Epithelial cell of prostate (primary cell): Measurements from ENCODE around the gene ARL6IP5.

Source experiments
- DNase-seq: peaks from one replicate; pipeline ENCODE4 v3.0.0-alpha.2; 2011; ENCODE audit warnings: low read depth, low spot score
- H3K27ac ChIP-seq: fragments of 450-650 bp; 2 replicates; pipeline ENCODE4 v1.5.1; 2017; ENCODE audit warnings: mild to moderate bottlenecking

Gene ARL6IP5

DNA sequence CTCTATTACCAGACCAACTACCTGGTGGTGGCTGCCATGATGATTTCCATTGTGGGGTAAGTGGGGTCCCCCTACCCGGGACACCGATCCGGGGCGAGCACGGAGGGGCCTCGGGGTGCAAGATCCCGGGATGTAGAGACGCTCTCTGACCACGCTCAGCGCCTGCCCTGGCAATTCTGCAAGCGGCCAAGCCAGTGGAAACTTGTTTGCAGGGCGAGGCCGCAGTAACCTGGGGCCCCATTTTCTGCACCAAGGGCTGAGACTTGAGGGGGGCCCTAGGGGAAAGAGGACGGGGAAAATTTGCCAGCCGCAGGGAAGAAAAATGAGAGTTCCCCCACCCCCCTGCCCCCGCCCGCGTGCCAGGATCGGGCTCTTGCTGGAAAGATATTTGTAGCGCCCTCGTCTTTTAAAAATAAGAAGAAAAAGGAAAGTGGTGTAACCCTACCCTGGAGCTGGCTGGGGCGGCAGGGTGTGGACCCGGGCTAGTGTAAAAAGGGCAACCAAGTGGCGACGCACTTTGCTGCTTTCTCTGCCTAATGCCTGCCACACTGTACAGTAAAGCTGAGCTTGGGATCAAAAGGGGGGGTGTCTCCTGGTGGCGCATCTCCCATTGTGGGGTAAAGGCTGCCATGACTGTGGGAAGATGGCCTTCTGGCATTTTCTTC is 563 bp downstream of the ARL6IP5 start:
- DNase-seq = no peak
- H3K27ac ChIP-seq = peak overlapping the region; percentile 97

DNA sequence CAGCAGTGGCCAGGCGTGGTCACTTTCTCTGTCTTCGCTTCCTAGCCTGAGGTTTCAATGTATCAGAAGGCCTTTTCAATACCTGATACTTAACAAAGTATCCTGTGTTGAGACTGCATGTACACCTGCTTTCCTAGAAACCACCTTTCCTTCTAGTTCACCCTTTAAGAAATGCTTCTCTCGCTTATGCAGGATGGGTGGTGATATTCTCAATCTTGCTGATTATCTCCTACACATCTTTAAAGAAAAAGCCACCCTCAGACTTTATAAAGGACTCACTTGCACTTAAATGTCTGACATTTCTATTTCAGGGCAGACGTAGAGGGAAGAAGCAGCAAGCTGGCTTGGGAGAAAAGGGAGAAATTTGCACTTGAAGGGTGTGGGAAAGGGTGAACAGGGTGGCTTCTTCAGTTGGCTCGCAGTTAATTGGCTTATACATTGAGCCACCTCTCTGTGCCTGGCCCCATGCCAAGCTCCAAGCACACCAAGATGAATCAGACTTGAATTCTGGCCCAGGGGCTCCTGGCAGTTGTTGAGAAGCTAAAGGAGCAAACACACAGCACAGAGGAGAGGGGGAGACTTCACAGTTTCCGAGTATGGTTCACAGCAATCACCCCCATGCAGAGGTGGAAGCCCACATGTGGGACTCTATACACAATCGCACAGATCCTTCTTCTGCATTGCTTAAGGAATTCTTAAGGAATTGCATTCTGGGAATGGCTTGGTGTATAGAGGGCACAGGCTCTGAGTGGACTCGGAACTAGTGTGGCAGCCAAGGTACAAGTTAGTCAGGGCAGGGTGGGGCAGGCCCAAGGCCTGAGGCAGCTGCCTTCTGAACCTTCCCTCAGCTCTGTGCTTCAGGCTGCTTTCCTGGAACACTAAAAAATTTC is 1.3 kb downstream of the ARL6IP5 start:
- peak overlapping the region; percentile 97 for H3K27ac ChIP-seq
- peak; percentile 76 for DNase-seq

DNA sequence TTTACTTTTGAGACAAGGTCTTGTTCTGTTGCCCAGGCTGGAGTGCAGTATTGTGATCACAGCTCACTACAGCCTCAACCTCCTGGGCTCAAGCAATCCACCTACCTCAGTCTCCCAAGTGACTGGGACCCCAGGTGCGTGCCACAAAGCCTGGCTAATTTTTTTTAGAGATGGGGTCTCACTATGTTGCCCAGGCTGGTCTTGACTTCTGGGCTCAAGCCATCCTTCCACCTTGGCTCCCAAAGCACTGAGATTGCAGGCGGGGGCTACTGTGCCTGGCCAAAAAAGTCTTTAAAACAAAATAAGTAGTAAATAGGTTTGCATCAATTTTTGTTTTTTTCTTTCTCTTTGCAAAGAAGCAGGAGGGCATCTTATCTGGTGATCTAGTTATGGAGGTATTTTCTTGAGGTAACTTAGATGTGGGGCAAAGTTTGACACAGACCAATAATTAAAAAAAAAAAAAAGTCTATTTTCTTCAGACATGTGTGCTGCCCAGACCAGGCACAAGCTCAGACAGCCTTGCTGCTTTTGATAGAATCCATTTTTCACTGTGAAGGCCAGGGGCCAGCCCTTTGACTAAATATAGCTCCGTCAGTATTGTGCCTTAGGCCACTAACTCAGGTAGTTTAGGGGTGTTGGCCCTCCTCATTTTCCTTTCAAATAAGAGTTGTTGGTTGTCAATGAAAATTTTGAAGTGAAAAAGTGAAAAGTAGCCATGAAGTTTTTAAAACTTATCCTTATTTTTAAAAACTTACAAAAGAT is 2.5 kb downstream of the ARL6IP5 start:
- H3K27ac ChIP-seq = peak overlapping the region; percentile 97
- no peak for DNase-seq

DNA sequence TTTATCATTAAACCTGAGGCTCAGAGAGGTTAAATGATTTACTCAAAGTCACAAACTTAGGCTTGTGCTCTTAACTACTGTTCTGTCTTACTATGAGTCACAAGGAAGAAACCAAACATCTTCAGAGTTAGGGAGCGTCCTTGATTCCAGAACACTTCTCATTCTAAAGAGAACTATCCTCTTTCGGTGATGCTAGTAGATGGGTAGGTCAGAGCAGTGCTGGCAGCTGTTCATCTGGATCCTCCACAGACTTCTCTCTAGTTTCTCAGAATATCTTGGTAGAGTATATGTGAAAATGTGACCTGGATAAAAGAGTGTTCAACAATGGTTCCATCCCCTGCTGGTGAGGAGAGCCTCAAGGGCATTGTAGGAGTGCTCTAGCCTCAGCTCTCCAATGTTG is 3.3 kb downstream of the ARL6IP5 start:
- DNase-seq = no peak
- peak overlapping the region; percentile 97 for H3K27ac ChIP-seq

DNA sequence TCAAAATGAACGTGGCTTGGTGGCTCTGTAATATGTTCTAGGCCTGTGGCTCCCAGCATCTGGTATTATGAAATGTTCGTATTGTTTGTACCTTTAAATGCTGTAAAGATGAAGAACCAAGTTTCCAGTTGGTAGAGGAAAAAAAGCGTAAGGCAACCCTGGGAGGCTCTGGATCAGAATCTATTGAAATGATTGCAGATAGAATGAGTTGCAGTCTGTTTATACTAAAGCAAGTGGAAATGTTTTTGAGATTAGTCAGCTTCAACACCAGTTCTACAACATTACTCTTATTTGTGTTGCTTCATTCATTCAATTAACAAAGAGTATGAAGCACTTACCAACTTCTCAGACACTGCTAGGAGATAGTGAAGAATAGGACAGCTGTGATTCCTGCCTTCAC is 5.3 kb downstream of the ARL6IP5 start:
- peak; percentile 26 for DNase-seq
- peak overlapping the region; percentile 97 for H3K27ac ChIP-seq

DNA sequence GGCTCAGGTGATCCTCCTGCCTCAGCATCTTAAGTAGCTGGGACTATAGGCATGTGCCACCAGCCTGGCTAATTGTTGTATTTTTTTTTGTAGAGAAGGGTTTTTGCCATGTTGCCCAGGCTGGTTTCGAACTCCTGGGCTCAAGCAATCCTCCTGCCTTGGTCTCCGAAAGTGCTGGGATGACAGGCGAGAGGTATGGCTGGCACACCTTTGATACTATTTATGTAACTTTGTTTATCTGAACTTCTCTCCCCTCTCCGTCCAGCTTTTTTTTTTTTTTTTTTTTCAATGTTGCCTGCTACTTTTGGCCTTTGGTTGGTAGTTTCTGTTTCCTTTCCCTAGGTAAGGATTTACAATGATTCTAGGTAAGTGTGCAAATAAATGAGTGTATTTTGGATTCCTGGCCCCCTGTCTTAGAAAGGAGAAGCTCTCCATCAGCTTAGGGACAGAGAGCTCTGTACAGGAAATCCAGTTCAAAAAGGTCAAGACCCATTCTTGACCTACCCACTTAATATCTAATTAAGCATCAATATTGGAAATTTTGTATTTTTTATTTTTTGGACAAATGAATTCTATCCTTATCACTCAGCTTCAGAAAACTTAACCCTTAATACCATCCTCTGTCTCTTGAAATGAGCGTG is 6.8 kb downstream of the ARL6IP5 start:
- DNase-seq = no peak
- H3K27ac ChIP-seq = peak overlapping the region; percentile 97

DNA sequence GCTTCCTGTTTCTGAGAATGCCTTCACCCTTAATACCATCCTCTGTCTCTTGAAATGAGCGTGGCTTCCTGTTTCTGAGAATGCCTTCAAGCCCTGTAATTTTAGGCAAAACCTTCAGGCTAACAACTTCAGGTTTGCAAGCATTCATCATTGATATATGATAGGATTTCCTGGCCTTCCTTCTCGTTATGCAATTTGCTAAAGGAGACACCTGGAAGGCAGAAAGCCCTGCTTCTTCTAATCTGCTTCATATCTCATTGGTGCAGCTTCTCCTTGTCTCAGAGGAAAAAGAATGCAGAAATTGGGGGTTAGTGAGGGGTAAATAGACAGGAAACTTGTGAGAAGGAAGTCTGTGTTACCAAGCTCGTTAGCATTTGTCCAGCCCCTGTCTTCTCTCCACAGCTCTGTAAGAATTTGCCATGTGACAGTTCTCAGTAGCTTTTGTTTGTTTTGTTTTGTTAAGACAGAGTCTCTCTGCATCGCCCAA is 7.3 kb downstream of the ARL6IP5 start:
- no peak for DNase-seq
- H3K27ac ChIP-seq = peak overlapping the region; percentile 97

DNA sequence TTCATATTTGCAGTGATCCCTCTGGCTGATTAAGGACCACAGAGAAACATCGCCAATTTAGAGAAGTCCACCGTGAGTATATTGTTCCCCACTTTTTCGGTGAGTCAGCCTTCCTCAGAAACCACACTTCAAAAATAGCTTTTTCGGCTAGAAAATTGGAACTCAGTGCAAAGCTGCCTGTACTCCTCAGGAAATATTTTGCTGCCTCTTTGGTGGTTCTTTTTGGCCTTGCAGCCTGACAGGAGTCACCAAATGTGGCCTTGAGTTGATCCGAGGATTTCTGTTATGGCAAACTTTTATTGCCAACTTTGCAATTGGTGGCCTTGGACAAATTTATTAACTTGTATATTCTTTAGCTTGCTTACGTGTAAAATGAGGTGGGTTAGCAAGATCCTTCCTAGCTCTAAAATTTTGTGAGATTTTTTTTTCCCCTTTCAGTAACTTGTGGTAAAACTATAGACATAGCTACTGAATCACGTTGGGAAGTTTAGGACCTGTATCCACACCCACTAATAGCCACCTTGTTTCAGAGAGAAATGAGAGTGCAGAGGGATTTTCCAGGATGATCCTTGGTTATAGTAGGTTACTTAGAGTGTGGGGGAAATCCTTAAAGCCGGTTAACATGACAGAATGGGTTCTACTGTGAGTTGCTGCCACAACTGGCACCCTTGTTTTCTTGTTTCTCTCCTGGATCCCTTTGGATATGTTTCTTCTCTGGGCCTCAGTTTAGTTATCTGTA is 9.9 kb downstream of the ARL6IP5 start:
- DNase-seq = no peak

DNA sequence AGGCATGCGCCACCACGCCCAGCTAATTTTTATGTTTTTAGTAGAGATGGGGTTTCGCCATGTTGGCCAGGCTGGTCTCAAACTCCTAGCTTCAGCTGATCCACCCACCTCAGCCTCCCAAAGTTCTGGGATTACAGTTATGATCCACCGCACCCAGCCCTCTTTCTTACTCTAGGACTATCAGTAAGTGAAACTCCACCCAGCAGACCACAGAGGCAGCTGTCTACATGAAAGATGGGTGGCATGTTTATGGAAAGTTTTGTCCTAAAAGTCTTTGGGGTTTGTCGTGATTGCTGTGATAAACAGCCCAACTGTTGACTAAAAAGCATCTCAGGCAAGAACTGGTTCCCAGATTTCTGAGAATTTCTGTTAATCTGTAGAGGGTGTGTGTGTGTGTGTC is 10.9 kb downstream of the ARL6IP5 start:
- DNase-seq = no peak
- H3K27ac ChIP-seq = no peak overlapping the region

More for the DNA sequence above, 9.9 kb downstream of the ARL6IP5 start:
- no peak overlapping the region for H3K27ac ChIP-seq

DNA sequence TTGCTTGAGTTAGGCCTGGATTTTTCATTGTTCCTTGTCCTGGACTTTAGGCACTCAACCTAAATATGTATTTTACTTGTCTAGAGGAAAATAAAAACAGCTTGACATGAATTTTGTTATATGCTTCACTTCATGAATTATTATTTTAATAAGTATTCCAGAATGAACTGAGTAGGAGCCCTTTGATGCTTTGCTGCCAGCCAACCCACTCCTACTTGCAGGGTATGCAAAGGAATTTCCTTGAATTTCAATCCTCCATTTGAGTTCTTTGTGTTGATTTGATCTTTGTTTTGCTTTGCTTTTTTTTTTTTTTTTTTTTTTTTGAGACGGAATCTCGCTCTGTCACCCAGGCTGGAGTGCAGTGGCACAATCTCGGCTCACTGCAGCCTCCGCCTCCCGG is 11.6 kb downstream of the ARL6IP5 start:
- no peak overlapping the region for H3K27ac ChIP-seq
- no peak for DNase-seq

DNA sequence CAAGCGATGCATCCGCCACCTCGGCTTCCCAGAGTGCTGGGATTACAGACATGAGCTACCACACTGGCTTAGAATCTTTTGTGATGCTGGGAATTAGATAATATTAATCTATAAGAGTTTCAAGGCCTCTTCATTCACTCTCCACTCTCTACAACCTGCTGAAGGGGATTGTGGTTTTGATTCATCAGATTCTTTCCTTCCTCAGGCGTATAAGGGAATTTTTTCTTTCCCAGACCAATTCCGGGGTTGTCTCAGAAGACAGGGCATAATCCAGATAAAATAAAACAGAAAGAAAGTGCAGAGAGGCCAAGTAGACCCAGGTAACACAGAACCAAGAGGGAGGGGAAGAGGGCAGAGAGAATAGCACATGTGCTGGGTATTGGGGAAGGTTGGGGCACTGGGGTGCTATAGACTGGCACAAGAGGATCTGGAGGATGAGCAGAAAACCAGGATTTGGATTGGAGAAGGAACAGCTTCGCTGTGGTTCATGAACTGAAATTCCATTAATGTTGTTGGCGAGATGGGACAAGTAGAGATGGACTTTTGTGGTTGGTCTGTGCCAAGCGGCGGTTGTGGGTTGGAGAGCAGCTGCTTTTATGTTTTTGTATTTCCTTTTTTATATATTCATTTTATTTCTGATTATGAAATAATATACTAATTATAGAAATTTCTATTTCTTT is 12.8 kb downstream of the ARL6IP5 start:
- DNase-seq = no peak
- peak overlapping the region; percentile 50 for H3K27ac ChIP-seq

DNA sequence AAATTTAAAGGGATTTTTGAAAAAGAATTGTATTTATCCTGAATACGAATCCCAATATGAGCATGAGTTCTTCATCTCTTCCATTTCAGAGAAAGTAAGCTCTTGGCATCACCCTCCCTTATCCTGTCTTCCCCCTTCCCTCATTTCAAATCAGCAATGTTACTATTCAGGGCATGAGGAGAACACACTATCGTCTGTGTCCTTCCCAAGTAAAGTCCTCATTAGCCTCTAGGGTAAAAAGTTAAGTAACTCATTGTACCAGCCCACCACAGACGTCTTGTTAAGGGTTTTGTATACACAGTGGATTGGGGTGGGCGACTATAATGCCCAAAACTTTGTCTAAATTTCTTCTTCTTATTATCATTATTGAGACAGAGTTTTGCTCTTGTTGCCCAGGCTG is 14.8 kb downstream of the ARL6IP5 start:
- DNase-seq = no peak
- H3K27ac ChIP-seq = no peak overlapping the region

DNA sequence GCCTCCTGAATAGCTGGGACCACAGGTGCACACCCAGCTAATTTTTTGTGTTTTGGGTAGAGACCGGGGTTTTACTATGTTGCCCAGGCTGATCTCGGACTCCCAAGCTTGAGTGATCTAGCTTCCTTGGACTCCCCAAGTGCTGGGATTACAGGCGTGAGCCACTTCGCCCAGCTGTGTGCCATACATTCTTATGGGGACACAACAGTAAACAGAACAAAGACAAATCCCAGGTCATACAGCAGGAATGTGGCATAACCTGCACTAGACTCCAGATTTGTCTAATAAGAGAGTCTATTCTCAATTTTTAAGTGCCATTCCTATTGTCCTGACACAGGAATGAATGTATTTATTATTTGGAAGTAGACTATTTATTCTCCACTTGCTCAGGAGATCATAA is 17.6 kb downstream of the ARL6IP5 start:
- peak overlapping the region; percentile 0 for H3K27ac ChIP-seq

DNA sequence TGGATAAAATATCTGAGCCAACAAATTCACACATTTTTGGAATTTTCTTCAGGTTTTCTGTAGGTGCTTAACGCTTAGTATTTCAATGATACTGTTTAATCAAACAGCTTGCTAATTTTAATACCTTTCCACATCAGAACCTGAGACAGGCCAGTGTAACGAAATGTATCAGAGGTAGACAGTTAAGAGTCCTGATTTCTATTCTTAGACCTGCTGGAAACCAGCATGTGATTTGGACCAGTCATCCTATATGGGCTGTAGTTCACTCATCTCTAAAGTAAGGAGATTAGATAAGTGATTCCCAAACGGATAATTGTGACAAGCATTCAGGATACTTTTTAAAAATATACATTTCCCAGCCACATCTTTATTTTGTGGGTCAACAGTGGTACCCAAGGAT is 18.4 kb downstream of the ARL6IP5 start:
- H3K27ac ChIP-seq = no peak overlapping the region
- DNase-seq = no peak

More for the DNA sequence above, 17.6 kb downstream of the ARL6IP5 start:
- no peak for DNase-seq

DNA sequence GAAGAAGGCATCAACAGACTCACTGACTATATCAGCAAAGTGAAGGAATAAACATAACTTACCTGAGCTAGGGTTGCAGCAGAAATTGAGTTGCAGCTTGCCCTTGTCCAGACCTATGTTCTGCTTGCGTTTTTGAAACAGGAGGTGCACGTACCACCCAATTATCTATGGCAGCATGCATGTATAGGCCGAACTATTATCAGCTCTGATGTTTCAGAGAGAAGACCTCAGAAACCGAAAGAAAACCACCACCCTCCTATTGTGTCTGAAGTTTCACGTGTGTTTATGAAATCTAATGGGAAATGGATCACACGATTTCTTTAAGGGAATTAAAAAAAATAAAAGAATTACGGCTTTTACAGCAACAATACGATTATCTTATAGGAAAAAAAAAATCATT is 19.8 kb downstream of the ARL6IP5 start:
- no peak for DNase-seq
- H3K27ac ChIP-seq = no peak overlapping the region

DNA sequence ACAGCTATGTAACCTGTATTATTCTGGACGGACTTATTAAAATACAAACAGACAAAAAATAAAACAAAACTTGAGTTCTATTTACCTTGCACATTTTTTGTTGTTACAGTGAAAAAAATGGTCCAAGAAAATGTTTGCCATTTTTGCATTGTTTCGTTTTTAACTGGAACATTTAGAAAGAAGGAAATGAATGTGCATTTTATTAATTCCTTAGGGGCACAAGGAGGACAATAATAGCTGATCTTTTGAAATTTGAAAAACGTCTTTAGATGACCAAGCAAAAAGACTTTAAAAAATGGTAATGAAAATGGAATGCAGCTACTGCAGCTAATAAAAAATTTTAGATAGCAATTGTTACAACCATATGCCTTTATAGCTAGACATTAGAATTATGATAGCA is 20.6 kb downstream of the ARL6IP5 start:
- DNase-seq = no peak
- no peak overlapping the region for H3K27ac ChIP-seq

DNA sequence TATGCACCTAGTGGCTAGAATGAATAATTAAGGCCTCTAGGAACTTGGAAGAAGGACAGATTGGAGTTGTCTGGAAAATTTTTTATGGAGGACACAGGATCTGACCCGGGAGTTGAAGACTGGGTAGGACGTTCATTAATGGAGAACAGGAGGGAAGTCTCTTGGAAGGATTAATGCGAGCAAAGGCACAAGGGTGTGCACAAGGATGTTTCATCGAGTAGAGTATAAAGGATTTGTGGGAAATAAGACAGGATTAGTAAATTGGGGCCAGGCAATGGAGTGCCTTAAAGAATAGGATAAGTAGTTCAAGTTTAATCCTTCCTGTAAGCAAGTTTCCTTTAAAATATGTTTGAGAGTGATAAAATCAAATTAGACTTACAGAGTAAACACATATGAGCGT is 23.1 kb downstream of the ARL6IP5 start:
- no peak overlapping the region for H3K27ac ChIP-seq
- DNase-seq = no peak

DNA sequence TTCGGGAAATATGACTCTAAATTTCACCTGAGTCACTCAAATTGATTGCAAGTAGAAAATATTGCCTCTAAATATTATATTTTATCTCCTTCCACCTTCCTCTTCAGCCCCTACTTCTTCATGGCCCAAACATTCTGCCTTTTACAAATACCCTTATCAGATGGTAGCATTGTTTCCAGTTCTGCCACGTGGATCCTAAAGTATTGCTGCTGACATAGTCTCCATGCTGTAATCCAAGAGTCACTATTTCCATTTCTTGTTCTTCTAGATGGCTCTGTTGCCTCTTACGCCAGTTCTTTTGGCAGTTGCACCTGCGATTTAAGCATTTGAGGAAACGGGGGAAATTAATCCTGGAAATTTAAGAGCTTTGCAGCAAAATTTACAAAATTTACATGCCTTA is 24.1 kb downstream of the ARL6IP5 start:
- no peak for DNase-seq

DNA sequence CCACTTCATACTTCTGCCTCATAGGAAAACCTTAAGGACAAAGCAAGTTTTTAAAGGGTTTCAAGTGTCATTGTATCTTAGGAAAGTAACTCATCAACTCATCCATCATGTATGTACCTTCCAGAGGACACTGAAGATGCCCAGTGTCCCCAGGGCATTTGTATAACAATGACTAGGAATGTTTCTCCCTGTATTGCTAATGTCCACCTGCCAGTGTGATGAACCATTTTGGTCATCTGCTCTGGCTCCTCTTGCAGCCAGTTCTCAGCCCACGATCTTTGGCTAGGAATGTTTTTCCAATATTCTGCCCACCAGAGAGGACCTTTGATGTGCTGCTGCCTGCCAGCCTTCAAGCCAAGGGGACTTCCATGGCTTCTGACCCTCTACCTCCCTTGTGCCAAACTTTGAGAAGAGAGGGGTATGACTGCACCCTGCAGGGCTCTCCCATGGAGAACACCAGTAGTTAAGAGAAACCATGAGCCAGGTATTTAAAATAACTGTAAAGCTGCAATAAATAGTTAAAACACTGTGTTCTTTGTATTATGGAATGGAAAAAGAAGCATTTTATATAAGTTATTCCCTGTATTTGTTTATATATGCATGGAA is 26.3 kb downstream of the ARL6IP5 start:
- no peak overlapping the region for H3K27ac ChIP-seq
- DNase-seq = no peak

More for the DNA sequence above, 24.1 kb downstream of the ARL6IP5 start:
- no peak overlapping the region for H3K27ac ChIP-seq
